GM18858 (cell line): Measurements from ENCODE around the gene AHRR.
"Not testable (repeated sequence)": the region's sequence is repeated elsewhere in the genome, so short reads cannot be mapped to it uniquely, and the experiment has no call there.

Experiments
- ATAC-seq: cut with Tn5 transposase; IDR thresholded peaks from one replicate; pipeline ENCODE4 v1.9.1; 2021; ENCODE audit not compliant: unreplicated experiment

The AHRR gene

DNA sequence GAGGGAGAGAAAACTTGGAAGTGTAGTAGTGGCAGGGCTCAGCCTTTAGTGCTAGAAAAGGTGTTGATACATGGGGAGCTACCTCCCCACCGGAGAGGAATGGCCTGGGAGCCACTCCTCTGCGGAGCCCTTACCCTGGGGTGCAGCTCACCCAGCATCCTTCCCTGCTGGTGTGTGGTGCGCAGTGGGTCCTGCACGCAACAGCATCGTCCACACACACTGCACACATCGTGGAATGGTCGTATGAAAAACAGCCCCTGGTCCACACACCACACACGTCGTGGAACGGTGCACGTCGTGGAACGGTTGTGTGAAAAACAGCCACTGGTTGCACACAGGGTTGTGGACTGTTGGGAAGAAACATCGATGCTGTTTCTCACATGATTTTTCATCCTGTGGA is 16.1 kb upstream of the AHRR start:
- ATAC-seq: no peak

DNA sequence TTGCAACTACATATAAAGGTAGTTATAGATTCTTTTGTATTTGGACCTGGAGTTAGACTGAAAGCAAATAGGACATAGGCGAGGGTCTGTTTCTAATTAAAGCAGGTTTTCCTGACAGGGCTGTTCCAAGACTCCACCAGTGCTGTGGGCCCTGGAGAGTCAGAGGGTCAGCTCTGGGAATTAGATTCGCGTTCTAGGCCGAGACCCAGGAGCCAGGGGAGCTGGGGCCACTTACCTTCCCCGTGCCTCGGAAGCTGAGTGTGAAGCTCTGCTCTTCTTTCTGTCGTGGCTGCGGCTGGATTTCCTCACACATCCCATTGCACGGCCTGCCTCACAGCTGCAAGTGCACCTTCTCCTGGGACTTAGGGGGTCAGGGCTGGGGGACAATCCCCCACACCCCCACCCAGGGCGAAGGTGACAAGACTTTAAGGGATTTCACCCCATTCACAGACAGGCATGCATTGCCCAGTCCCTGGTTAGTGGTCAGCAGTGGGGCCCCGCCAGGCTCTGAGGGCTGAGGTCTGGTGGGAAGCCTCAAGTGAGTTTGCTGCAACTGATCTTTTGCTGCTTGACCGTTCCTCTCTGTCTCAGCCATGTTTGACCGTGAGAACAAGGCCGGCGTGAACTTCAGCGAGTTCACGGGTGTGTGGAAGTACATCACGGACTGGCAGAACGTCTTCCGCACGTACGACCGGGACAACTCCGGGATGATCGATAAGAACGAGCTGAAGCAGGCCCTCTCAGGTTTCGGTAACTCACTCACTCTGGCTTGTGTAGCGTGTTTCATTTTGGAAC is 15.3 kb upstream of the AHRR start:
- ATAC-seq: no peak

DNA sequence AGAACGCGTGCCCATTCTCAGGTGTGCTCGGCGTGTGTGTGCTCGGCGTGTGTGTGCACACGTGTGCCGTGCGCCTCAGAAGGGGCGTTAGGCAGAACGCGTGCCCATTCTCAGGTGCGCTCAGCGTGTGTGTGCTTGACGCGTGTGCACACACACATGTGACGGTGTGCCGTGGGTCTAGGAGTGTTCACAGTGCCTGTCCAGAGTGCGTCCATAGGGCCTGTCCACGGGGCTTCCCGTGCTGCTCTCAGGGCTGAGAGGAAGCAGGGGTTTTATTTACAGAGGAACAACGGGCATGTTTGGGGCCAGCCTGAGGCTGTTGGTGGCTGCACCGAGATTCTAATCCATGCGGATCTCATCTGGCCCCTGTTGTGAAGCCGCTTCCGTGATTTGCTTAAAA is 14.2 kb upstream of the AHRR start:
- no peak for ATAC-seq

DNA sequence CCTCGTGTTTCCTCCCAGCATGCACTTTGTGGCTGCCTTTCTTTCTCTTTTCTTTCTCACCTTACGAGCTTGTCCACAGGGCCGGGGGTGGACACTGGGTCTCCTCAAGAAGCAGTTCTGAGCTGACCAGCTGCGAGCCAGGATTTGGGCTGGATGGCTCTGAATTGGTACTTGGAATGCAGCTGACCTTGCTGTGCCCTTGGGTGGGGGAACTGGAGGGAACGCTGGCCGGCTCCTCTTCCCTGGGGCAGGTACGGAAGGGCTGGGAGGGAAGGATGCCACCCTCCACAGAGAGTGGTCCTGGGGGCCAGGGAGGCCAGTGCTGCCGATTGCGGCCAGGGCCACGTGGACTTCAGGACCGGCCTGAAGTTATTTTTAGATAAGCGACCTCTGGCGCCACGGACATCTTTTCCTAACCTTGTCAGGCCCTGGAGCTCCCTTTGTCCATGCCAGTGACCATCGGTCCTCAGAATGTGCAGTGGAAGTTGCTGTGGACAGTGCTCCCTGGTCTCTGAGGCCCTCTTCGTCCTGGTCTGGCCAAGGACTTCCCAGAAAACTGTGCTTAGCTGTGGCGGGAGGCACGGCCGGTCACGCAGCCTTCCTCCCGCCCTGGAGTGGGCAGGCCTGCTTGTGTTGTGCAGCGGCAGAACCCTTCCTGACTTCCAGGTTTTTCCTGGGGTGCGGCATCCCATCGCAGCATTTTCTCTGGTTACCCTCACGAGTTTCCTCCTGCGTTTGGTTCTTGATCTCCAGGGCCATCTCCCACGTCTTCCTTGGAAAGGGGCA is 13.5 kb upstream of the AHRR start:
- no peak for ATAC-seq

DNA sequence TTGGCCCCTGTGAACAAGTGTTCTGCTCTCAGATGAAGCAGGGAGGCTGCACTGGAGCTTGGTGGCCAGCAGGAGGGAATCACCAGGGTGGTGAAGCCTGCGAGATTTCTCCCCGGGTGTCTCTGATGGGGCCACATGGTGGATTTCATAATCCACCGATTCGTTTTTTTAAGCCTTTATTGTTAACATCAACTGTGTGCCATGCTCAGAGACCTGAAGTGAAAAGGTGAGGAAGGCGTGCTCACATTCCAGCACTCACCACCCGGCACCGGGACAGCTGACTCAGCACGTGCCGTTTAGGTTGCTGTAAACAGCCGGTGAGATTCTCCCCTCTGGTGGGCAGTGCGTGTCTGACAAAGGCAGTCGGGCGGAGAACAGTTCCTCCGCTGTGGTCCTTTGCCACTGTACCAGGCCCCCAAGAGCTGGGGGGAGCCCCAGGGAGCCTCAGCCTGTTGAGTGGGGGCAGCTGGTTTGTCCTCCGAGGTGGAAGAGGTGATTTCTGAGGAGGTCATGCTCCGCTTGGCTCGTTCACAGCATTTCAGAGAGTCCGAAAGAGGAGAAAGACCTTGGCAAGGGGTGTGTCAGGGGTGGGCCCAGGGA is 12.7 kb upstream of the AHRR start:
- ATAC-seq: no peak

DNA sequence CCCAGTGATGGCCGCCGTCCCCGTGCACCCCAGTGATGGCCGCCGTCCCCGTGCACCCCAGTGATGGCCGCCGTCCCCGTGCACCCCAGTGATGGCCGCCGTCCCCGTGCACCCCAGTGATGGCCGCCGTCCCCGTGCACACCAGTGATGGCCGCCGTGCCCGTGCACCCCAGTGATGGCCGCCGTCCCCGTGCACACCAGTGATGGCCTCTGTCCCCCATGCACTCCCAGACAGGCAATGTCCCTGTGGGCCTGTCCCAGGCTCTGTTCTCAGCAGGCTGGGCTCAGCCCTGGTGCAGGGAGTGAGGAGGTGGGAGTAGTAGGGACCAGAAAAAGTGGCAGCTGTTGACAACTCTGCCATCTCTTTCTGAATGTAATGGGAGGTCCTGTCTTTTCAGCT is 11.7 kb upstream of the AHRR start:
- not testable (repeated sequence) for ATAC-seq

DNA sequence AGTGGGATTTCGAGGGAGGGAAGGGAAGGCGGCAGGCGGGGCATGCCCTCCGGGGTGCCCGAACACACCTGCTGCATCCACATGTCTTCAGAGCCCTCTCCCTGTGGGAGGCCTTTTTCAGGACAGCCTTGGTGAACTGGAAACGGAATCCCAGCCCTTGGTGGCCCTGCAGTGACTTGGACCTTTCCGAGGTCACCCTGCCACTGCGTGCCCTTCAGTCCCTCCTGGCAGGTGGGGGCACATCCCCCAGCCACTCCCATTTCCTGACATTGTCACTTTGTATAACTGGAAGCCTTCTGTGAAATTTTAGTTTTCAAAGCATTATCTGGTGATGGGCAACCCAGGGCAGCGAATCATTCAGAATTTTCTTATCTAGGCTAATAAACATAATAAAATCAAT is 11.0 kb upstream of the AHRR start:
- no peak for ATAC-seq

DNA sequence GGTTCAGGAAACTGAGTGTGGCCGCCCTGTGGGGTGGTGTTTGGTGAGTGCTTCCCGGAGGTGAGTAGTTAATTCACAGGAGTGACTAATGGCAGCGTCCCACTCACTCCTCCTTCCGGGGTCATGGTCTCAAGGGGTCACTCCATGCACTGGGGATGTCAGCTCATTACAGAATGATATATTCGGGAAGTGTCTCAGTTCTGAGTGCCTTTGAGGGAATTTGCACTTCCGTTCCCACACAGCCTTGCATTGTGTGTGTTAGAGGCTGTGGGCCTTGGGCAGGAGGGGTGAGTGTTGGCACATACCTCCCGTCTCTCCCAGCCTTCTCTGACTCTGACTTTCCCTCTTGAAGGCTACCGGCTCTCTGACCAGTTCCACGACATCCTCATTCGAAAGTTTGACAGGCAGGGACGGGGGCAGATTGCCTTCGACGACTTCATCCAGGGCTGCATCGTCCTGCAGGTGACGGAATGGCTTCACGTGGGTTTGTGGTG is 10.5 kb upstream of the AHRR start:
- no peak for ATAC-seq

DNA sequence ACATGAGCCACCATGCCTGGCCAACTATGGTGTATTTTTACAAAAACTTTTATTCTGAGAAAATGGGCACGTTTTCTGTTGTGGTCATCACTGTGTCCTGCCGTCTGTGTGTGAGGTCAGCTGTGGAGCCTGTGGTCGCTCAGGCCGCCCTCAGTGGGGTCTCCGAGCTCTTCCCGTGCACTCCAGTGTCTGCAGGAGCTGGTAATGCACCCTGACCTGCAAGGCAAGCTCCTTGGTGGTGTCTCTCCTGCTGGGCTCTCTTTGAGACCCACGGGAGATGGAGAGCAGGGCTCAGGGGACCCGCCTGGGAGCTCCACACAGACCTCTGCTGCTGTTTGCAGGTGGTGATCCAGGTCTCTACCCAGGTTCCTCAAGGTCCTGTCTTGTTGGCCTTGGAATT is 9.6 kb upstream of the AHRR start:
- ATAC-seq: no peak

DNA sequence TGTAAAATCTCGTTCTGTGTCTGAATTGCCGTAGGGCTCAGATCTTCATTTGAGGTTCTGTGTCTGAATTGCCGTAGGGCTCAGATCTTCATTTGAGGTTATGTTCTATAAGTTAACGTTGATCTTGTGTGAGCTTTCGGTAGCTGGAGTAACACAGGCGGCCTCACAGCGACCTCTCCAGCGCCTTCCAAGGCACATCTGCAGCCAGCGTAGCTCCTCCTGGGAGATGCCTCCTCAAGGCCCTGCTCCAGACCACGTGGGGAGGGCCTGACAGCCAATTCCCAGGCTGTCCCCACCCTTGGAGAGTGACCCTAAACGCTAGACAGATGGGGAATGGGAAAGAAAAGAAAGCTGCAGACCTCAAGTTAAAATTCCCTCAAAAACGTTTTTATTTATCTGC is 8.7 kb upstream of the AHRR start:
- ATAC-seq: no peak

DNA sequence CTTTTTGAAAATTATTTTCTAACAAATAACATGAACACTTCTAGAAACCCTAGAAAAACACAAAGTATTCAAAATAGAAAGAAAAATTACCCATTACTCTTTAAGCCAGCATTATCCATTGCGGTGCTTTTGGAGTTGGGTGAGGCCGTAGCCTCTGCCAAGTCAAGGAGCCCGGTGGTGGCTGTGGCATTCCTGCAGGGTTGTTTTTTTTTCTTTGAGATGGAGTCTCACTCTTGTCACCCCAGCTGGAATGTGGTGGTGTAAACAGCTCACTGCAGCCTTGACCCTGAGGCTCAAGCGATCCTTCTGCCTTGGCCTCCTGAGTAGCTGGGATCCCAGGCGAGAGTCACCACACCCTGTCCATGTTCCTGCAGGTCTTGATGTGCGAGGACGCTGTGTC is 8.2 kb upstream of the AHRR start:
- no peak for ATAC-seq

DNA sequence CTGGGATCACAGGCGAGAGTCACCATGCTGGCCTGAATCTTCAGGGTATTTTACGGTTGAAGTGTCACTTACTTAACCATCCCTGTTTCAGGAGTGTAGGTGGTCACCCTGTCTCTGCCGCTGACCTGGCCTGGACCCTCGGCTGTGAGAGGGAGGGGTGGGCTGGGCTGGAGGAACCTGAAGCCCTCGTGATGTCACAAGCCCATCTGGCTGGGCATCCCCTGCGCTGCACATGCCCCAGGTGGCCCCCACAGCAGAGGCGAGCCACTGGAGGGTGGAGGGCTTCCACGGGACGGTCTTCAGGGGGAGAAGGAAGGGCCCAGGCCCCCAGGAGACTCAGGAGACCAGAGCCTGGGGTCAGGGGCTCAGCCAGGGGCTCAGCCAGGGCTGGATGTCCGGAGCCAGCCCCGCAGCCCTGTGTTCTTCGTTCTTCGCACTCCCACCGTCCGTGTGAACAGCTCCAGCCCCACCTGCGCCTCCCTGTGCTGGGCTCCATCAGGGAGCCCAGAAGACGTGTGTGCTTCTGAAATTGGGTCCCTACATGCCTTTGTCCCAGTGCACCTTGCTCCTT is 7.6 kb upstream of the AHRR start:
- ATAC-seq: no peak

DNA sequence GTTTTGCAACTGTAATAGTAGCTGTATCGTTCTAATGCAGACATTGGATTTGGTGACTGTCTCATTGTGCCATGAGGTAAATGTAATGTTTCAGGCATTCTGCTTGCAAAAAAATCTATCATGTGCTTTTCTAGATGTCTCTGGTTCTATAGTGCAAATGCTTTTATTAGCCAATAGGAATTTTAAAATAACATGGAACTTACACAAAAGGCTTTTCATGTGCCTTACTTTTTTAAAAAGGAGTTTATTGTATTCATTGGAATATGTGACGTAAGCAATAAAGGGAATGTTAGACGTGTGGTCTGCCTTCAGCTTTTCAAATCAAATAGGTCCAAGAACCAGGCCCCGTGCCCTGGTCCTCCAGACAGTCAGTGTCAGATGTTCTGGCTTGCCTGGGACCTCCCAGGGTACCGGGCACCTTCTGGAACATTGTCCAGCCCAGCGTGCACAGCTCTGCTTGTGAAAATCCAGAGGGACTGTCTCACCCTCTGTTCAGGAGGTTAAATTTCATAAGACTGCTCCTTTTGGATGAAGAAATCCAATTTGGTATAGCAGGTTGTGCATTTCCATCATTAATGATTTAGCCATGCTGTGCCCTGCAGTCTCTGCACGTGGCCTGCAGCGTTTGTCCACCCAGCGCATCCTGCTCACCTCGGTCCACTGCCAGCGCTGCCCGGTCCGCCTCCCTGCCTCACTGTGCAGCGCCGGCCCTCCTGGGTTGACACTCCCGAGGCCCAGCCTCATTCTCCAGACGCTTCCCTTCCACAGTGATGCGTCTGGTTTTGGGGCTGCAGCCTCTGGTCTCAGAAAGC is 6.6 kb upstream of the AHRR start:
- no peak for ATAC-seq

DNA sequence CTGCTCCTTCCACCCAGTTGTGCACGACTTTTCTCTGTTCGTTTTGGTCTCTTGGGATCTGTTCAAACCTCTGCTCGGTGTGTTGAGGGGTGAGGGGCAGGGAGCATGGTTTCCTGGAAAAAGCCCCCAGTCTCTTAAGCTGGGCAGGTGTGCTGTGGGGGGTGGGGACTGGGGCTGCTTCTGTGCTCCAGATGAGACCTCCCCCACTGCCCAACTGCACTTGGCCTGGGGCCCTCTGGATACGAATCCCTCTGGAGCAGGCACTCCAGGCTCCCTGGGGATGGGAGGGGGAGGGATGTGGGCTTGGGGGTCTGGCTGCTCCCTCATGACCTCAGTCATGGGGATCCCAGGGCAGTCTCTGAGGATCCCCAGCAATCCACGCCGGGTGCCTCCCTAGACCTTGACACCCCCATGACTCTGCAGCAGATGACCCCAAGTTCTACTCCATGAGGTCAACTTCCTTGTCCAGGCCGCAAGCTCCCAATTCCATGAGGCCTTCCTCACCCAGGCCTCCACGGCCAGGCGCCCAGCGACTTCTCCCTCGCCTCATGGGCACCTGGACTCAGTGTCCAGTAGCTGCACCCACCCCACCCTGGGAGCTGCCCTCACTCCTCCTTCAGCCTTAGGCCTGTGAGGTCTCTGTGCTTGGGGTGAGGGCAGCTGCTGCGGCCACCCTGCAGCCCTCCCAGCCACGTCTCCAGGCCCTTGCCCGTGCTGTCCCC is 5.9 kb upstream of the AHRR start:
- ATAC-seq: no peak

DNA sequence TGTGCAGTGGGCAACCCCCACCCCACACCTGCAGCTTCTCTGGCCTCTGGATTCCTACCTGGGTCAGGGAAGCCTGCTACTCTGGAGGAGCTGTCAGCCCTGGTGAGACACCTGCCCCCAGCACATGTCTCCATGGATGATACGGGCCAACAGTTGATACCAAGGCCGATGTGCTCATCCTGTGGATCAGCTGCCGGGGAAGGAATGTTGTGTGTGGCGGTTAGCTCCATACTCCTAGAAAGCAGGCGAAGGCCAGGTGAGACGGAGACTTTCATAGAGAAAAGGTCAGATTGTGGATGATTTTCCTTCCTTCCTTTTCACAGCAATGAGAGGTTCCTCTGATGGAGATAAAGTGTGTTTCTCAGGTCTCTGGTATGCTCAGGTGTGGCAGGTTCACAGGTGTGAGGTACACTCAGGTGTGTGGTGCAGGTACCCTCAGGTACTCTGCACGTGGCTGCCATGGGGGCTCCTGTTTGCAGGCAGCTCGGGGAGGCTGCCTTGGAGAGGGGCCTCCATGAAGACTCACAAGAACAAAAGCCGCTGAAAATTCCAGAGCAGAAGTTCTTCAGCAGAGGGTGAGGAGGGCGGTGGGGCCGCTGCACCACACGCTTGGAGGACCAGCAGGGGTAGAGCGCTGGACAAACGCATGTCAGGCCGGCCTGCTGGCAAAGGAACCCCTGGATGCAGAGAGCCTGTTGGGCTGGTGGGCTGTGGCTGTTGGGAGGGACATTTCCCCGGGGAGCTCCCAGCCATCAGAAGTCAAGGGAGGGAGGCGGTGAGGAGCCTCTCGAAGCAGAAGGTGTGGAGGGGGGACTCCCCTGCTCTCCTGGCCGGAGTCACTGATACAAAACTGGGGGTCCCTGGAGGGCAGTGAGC is 5.1 kb upstream of the AHRR start:
- peak; percentile 4 for ATAC-seq

DNA sequence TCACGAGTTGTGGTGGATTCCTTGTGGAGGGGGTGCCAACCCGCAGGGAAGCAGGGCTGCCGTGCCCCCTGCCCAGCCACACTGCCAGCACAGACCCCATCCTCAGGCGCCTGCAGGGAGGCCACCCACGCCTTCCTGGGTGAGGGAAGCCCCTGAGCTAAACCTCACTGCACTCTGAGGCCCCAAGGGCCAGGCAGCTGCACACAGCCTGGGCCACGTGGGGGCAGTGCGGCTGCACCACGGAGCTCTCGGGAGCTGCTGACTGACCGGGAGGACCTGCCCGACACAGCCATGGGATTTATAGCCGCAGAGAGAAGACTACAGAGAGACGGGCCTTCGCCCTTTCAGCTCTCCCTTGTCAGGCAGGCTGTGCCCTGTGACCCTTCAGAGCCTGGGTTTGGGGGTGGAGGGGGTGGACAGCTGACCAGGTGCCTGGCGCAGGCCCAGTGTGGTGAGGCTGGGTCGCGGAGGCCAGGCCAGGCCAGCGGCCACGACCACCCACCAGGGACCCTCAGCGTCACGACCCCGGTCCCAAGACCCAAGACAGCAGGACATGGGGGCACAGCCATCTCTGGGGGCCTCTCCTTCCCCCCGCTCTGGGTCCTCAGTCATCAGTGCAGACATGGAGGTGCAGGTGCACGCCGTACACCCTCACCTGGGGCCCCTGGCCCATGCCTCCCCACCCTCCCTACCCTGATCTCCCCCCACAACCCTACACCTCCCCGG is 4.3 kb upstream of the AHRR start:
- peak; percentile 73 for ATAC-seq

DNA sequence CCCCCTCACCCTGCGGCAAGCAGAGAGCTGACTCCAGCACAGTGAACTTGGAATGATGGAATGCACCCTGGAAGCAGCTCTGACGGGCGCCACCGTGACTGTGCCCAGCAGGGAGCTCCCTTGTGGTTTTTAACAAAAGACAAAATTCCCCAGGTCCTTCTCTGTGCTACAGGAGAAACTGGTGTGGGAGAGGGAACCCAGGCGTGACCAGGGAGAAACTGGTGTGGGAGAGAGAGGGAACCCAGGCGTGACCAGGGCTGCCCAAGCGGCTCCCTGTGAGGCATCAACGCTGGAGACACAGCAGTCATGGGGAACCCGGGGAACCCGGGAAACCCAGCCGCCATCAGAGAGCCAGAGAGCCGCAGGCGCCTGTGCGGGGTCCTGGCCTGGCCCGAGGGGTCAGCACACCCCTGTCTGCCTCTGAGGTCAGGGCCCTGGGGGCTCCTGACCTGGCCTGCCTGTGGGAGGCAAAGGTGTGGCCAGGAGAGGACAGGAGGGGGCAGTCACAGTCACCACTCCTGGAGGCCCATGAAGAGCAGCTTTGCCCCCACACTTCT is 3.1 kb upstream of the AHRR start:
- ATAC-seq: no peak

DNA sequence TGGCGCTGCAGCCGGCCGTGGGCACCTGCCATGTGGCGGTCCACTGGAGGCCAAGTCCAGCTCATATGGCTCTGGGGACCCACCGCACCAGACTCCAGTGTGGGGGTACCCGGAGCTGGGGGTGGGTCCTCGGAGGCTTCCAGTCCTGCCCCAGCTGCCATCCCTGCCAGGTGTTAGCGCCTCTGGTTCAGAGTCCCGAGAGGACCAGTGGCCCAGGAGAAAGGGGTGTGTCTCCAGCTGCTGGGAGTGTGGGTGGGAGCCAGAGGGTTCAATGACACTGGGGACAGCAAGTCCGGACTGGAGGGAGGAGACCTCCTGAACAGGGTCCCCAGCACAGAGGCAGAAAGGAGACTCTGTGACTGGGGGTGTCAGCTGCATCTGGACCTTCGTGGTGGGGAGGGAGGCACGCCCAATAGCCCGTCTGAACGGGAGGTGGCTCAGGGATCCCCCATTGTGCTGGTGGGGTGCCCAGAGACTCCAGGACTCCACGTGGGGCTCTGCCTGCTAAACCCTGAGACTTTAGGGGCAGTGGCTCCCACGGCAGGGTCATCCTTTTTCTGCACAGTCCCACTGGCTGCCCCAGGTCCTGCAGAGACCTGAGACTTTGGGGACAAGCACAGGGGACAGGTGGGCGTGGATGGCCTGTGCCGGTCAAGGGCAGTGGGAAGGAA is 2.4 kb upstream of the AHRR start:
- no peak for ATAC-seq
